ENCODE results near the gene PGM3. TPM values are rescaled to one million over a fixed set of nuclear protein-coding genes. Genes with fewer than 3 reads are reported as not detected.

The PGM3 gene
- polyA plus RNA-seq, 3 donors = 4.0 to 4.8 (median 4.6) TPM

GRCh38 chr6:83152913-83153312 lies 40.2 kb downstream of the PGM3 start:
- H3K27ac Mint-ChIP-seq = no peak overlapping the region
- no peak for TF ChIP-seq CTCF (IDR thresholded peaks at IDR 0.05)
- H3K9me3 Mint-ChIP-seq = no peaks in the 10 kb centered on the region
- H2AFZ ChIP-seq (ENCODE audit: insufficient read depth, low read depth, low read length, poor library complexity, severe bottlenecking) = no peak overlapping the region
- DNase-seq = no peak
- H3K36me3 Mint-ChIP-seq = peaks cover 63 to 85% of the 10 kb centered on the region in 2 donors
- H3K9ac ChIP-seq (ENCODE audit: insufficient read depth, low read length, poor library complexity, severe bottlenecking) = no peak overlapping the region
- no peaks in the 10 kb centered on the region for H3K4me1 ChIP-seq (ENCODE audit: control insufficient read depth in 1 of 2, insufficient read depth in 2 of 2, low read length in 2 of 2)
- H3K4me2 ChIP-seq (replicated peaks; ENCODE audit: extremely low read depth, low read length, poor library complexity, severe bottlenecking) = no peak overlapping the region
- no peaks in the 10 kb centered on the region for H3K4me1 Mint-ChIP-seq
- no peak overlapping the region for H3K4me3 Mint-ChIP-seq
- no peaks in the 10 kb centered on the region for H3K9me3 ChIP-seq (replicated peaks in 1 of 2; ENCODE audit: control insufficient read depth in 1 of 2, insufficient read depth in 1 of 2, low read length in 2 of 2)
- no CpG with 5 or more reads among the region's 1 CpG for WGBS (ENCODE audit: insufficient coverage)
- H3K27me3 Mint-ChIP-seq (ENCODE audit: low read depth in 3 of 3) = peaks cover 0 to under 1% (median 0%) of the 10 kb centered on the region in 3 donors
- no peaks in the 10 kb centered on the region for H3K27me3 ChIP-seq (ENCODE audit: control insufficient read depth in 2 of 2, insufficient read depth in 2 of 2, low read length in 2 of 2)
- no peaks in the 10 kb centered on the region for H3K79me2 ChIP-seq (ENCODE audit: insufficient read depth, low read length)
- H4K20me1 ChIP-seq (ENCODE audit: insufficient read depth, low read length) = no peaks in the 10 kb centered on the region
- H3K36me3 ChIP-seq (replicated peaks in 1 of 2; ENCODE audit: control insufficient read depth in 1 of 2, insufficient read depth in 2 of 2, low read length in 2 of 2) = peaks cover 64 to 98% of the 10 kb centered on the region in 2 donors
- no peak overlapping the region for H3K27ac ChIP-seq (ENCODE audit: low read depth in 1 of 2, low read length in 2 of 2)
- no peak overlapping the region for H3K4me3 ChIP-seq (replicated peaks in 1 of 3; ENCODE audit: low read depth in 2 of 3, low read length in 3 of 3)
- intact Hi-C loops (cut with micrococcal nuclease) = no loop called here

- DNase-seq = no peak
- Mint-ChIP-seq H3K4me3 (no peak overlapping the region), H3K4me1 (no peaks in the 10 kb centered on the region), H3K36me3 (peaks cover 55 to 81% of the 10 kb centered on the region in 2 donors), H3K9me3 (no peaks in the 10 kb centered on the region), H3K27me3 (ENCODE audit: low read depth in 3 of 3) (no peaks in the 10 kb centered on the region), H3K27ac (no peak overlapping the region)
- Histone ChIP-seq H3K4me1 (ENCODE audit: control insufficient read depth in 1 of 2, insufficient read depth in 2 of 2, low read length in 2 of 2) (no peaks in the 10 kb centered on the region), H3K27ac (ENCODE audit: low read depth in 1 of 2, low read length in 2 of 2) (no peak overlapping the region), H3K9ac (ENCODE audit: insufficient read depth, low read length, poor library complexity, severe bottlenecking) (no peak overlapping the region), H3K36me3 (replicated peaks in 1 of 2; ENCODE audit: control insufficient read depth in 1 of 2, insufficient read depth in 2 of 2, low read length in 2 of 2) (peaks cover 66 to 98% of the 10 kb centered on the region in 2 donors), H2AFZ (ENCODE audit: insufficient read depth, low read depth, low read length, poor library complexity, severe bottlenecking) (no peak overlapping the region), H3K4me2 (replicated peaks; ENCODE audit: extremely low read depth, low read length, poor library complexity, severe bottlenecking) (no peak overlapping the region), H3K27me3 (ENCODE audit: control insufficient read depth in 2 of 2, insufficient read depth in 2 of 2, low read length in 2 of 2) (no peaks in the 10 kb centered on the region), H4K20me1 (ENCODE audit: insufficient read depth, low read length) (no peaks in the 10 kb centered on the region), H3K79me2 (ENCODE audit: insufficient read depth, low read length) (no peaks in the 10 kb centered on the region), H3K9me3 (replicated peaks in 1 of 2; ENCODE audit: control insufficient read depth in 1 of 2, insufficient read depth in 1 of 2, low read length in 2 of 2) (no peaks in the 10 kb centered on the region), H3K4me3 (replicated peaks in 1 of 3; ENCODE audit: low read depth in 2 of 3, low read length in 3 of 3) (no peak overlapping the region)
- TF ChIP-seq CTCF (IDR thresholded peaks at IDR 0.05) = no peak
- intact Hi-C loops (cut with micrococcal nuclease) = no loop called here
- no CpG with 5 or more reads among the region's 2 CpGs for WGBS (ENCODE audit: insufficient coverage)
Observed at GRCh38 chr6:83151114-83151513, 42.0 kb downstream of the PGM3 start.

All from CD14-positive monocyte (primary cell).